ENCODE measurements around the gene THSD4.

The THSD4 gene

GRCh38 chr15:71328453-71328852 lies 213.2 kb downstream of the THSD4 start:
- no peak for DNase-seq (ENCODE audit: low read depth in 2 of 2)

GRCh38 chr15:71329041-71329440 lies 213.8 kb downstream of the THSD4 start:
- no peak for DNase-seq (ENCODE audit: low read depth in 2 of 2)

GRCh38 chr15:71329497-71330260 lies 214.4 kb downstream of the THSD4 start:
- DNase-seq (ENCODE audit: low read depth in 2 of 2), result no peak

- no peak for DNase-seq (ENCODE audit: low read depth in 2 of 2)
These were observed 215.4 kb downstream of the THSD4 start for GRCh38 chr15:71330638-71331162.

- DNase-seq (ENCODE audit: low read depth in 2 of 2), result no peak
These were observed 215.9 kb downstream of the THSD4 start for GRCh38 chr15:71331173-71331572.

- DNase-seq (ENCODE audit: low read depth in 2 of 2), result no peak
These were observed 217.2 kb downstream of the THSD4 start for GRCh38 chr15:71332431-71333004.

GRCh38 chr15:71333136-71333700 lies 217.9 kb downstream of the THSD4 start:
- DNase-seq (ENCODE audit: low read depth in 2 of 2), result no peak

- no peak for DNase-seq (ENCODE audit: low read depth in 2 of 2)
These were observed 218.6 kb downstream of the THSD4 start for GRCh38 chr15:71333839-71334238.

- no peak for DNase-seq (ENCODE audit: low read depth in 2 of 2)
These were observed 219.2 kb downstream of the THSD4 start for GRCh38 chr15:71334434-71334833.

- no peak for DNase-seq (ENCODE audit: low read depth in 2 of 2)
These were observed 219.6 kb downstream of the THSD4 start for GRCh38 chr15:71334873-71335272.

GRCh38 chr15:71335591-71335990 lies 220.3 kb downstream of the THSD4 start:
- no peak for DNase-seq (ENCODE audit: low read depth in 2 of 2)

GRCh38 chr15:71336671-71337070 lies 221.4 kb downstream of the THSD4 start:
- DNase-seq (ENCODE audit: low read depth in 2 of 2), result no peak

- no peak for DNase-seq (ENCODE audit: low read depth in 2 of 2)
These were observed 222.1 kb downstream of the THSD4 start for GRCh38 chr15:71337197-71337845.

GRCh38 chr15:71338265-71338664 lies 223.0 kb downstream of the THSD4 start:
- no peak for DNase-seq (ENCODE audit: low read depth in 2 of 2)

- no peak for DNase-seq (ENCODE audit: low read depth in 2 of 2)
These were observed 223.7 kb downstream of the THSD4 start for GRCh38 chr15:71338827-71339542.

- DNase-seq (ENCODE audit: low read depth in 2 of 2), result no peak
These were observed 226.7 kb downstream of the THSD4 start for GRCh38 chr15:71341811-71342550.

- no peak for DNase-seq (ENCODE audit: low read depth in 2 of 2)
These were observed 227.4 kb downstream of the THSD4 start for GRCh38 chr15:71342658-71343057.

- DNase-seq (ENCODE audit: low read depth in 2 of 2), result no peak
These were observed 229.0 kb downstream of the THSD4 start for GRCh38 chr15:71344316-71344715.

- DNase-seq (ENCODE audit: low read depth in 2 of 2), result no peak
These were observed 229.9 kb downstream of the THSD4 start for GRCh38 chr15:71345186-71345585.

- no peak for DNase-seq (ENCODE audit: low read depth in 2 of 2)
These were observed 231.2 kb downstream of the THSD4 start for GRCh38 chr15:71346464-71346863.

GRCh38 chr15:71348597-71348996 lies 233.3 kb downstream of the THSD4 start:
- no peak for DNase-seq (ENCODE audit: low read depth in 2 of 2)
